Kidney (tissue), 14 donors: Measurements from ENCODE around the gene NCBP1. TPM values are rescaled to one million over a fixed set of nuclear protein-coding genes. Genes with fewer than 3 reads are reported as not detected.

ENCODE experiments used
- DNase-seq, 5 donors: peaks; one replicate each; pipeline ENCODE4 v3.0.0-alpha.2; 2013 to 2020
- FAIRE-seq: peaks from 2 replicates; lab custom pipeline; 2012; peaks lifted over from hg19 to GRCh38; lab: Jason Lieb, UNC
- H3K27ac ChIP-seq, 2 donors: one replicate each; pipeline ENCODE4 v1.7.0; 2013; ENCODE audit warnings: low read depth in 2 of 2, low read length in 2 of 2, inconsistent platforms in 1 of 2
- H3K27me3 ChIP-seq: one replicate; pipeline ENCODE4 v1.7.1; 2013; ENCODE audit warnings: low read length, inconsistent platforms; ENCODE audit not compliant: control insufficient read depth, insufficient read depth
- H3K36me3 ChIP-seq, 3 donors: one replicate each; pipeline versions ENCODE4 v1.7.0 to v1.7.1; 2013; ENCODE audit warnings: low read length in 3 of 3, control low read depth in 1 of 3, inconsistent platforms in 1 of 3; ENCODE audit not compliant: insufficient read depth in 3 of 3, control insufficient read depth in 2 of 3
- H3K4me1 ChIP-seq, 3 donors: one replicate each; pipeline versions ENCODE4 v1.7.0 to v1.7.1; 2013; ENCODE audit warnings: low read length in 3 of 3, inconsistent platforms in 1 of 3, low read depth in 1 of 3; ENCODE audit not compliant: control insufficient read depth in 2 of 3, insufficient read depth in 2 of 3
- H3K4me3 ChIP-seq, 3 donors: one replicate each; pipeline versions ENCODE4 v1.7.0 to v1.8.1; 2013; ENCODE audit warnings: low read length in 3 of 3, control low read depth in 1 of 3, inconsistent platforms in 1 of 3
- H3K9ac ChIP-seq, 3 donors: one replicate each; pipeline versions ENCODE4 v1.7.0 to v1.7.1; 2013; ENCODE audit warnings: low read length in 3 of 3, control low read depth in 1 of 3, inconsistent platforms in 1 of 3
- H3K9me3 ChIP-seq, 3 donors: one replicate each; pipeline versions ENCODE4 v1.7.0 to v1.7.1; 2013; ENCODE audit warnings: low read length in 3 of 3, control low read depth in 1 of 3, inconsistent platforms in 1 of 3; ENCODE audit not compliant: control insufficient read depth in 2 of 3, insufficient read depth in 1 of 3
- CTCF ChIP-seq: IDR thresholded peaks from 3 replicates; pipeline ENCODE4 v1.5.1; 2012; ENCODE audit warnings: mild to moderate bottlenecking, moderate library complexity, borderline replicate concordance; ENCODE audit not compliant: insufficient read depth; ENCODE audit errors: extremely low read depth
- intact Hi-C: fragments of 100-400 bp; cut with DNase I; formaldehyde crosslinking; loops from one replicate; pipeline ENCODE4 v1.11.1; 2022
- polyA plus RNA-seq: library from polyadenylated mRNA; stranded (reverse); fragments of 350-450 nt; fragmentation: Illumina TruSeq; extraction: RNeasy Lipid Tissue Mini Kit (QIAGEN cat#74804); gene quantifications from one replicate; pipeline ENCODE4 v1.2.3, GENCODE V29; 2014; ENCODE audit warnings: low read depth, low replicate concordance; ENCODE audit not compliant: insufficient read depth
- total RNA-seq: library from RNA; stranded (reverse); fragmentation: NEBNext Ultra II Directional; extraction: Animal tissue kit (Norgen Biotek cat#: 25700); gene quantifications from one replicate; pipeline ENCODE4 v1.2.1, GENCODE V29; 2021
- donor health status: control.
- donor health status: control.
- donor health status: control.
- donor health status: control.
- donor health status: control.
- donor health status: DM: yes; HTN: yes; CAD: no.
- donor health status: Normal renal cell carcinoma (clear cell type).

Gene NCBP1
- total and polyA plus RNA-seq, 2 donors from 2014 or later, result 15.1 to 28.5 TPM

GRCh38 chr9:97668485-97668884 is 34.9 kb downstream of the NCBP1 start:
- no peaks in the 10 kb centered on the region for H3K27me3 ChIP-seq

DNA sequence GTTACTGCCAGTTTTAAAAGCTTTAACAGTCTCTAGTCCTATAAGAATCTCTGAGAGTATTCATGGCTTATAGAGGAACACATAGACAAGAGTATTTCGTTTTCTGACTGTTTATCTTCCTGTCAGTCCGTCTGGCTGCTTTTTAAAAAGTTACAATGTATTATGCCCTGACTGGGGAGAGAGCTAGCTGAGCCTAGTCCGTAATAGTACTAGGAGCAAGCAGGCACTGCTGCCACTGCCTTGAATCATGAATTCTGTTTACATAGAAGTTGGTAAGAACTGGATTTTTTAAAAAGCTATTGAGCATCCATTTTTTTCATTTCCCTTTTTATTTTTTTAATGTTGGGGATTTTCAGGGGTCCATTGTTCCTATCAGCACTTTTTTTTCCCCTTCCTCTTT is 37.0 kb downstream of the NCBP1 start:
- H3K9me3 ChIP-seq, result no peaks in the 10 kb centered on the region
- DNase-seq (no peak), FAIRE-seq (no peak)
- H3K4me1 ChIP-seq, result no peaks in the 10 kb centered on the region
- H3K27me3 ChIP-seq, result no peaks in the 10 kb centered on the region
- H3K27ac ChIP-seq, result no peak overlapping the region
- TF ChIP-seq CTCF, result no peak
- no peak overlapping the region for H3K4me3 ChIP-seq
- intact Hi-C loops, result no loop called here
- no peak overlapping the region for H3K9ac ChIP-seq
- peaks cover 13 to 83% (median 29%) of the 10 kb centered on the region in 3 donors for H3K36me3 ChIP-seq

More at GRCh38 chr9:97668485-97668884, 34.9 kb downstream of the NCBP1 start:
- no peak overlapping the region for H3K27ac ChIP-seq
- H3K9me3 ChIP-seq, result no peaks in the 10 kb centered on the region
- no peak for TF ChIP-seq CTCF
- FAIRE-seq (no peak), DNase-seq (no peak)
- no peaks in the 10 kb centered on the region for H3K4me1 ChIP-seq
- intact Hi-C loops, result no loop called here
- H3K4me3 ChIP-seq, result no peak overlapping the region
- no peak overlapping the region for H3K9ac ChIP-seq
- H3K36me3 ChIP-seq, result peaks cover 18 to 80% (median 38%) of the 10 kb centered on the region in 3 donors

DNA sequence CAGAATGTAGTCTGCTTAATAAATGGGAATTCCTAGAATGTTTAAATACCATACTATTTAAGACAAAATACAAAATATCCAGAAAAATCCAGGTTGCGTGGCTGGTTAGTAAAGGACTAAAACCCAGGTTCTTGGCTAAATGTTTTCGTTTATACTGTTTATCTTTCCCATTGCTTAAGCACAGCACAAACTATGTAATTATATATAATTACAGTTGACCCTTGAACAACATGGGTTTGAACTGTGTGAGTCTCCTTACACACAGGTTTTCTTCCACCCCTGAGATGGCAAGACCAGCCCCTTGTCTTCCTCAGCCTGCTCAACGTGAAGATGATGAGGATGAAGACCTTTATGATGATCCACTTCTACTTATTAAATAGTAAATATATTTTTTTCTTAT is 38.8 kb downstream of the NCBP1 start:
- Histone ChIP-seq H3K4me1 (no peaks in the 10 kb centered on the region), H3K9ac (no peak overlapping the region), H3K27ac (no peak overlapping the region), H3K4me3 (no peak overlapping the region), H3K27me3 (no peaks in the 10 kb centered on the region), H3K36me3 (peaks cover 10 to 73% (median 25%) of the 10 kb centered on the region in 3 donors), H3K9me3 (no peaks in the 10 kb centered on the region)
- DNase-seq (no peak), FAIRE-seq (no peak)
- intact Hi-C loops, result no loop called here
- no peak for TF ChIP-seq CTCF

DNA sequence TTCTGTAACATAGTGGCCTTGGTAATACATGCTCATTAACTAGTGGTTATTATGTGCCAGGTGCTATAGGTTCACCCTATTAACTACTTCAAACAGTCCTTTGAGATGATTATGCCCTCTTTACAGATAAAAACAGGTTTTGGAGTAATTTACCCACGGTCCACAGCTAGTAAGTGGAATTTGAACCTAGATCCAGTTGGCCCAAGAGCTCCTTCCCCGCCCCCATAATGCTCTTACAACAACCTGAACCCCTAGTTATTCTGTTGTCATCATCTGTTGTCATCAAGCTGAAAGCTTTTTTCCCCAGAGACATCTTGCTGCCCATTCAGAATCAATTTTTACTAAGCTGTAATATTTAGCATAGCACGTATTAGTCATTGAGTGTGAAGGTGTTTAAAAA is 40.3 kb downstream of the NCBP1 start:
- DNase-seq (no peak), FAIRE-seq (no peak)
- intact Hi-C loops, result no loop called here
- Histone ChIP-seq H3K4me1 (no peaks in the 10 kb centered on the region), H3K9me3 (no peaks in the 10 kb centered on the region), H3K27ac (no peak overlapping the region), H3K36me3 (peaks cover 7 to 67% (median 23%) of the 10 kb centered on the region in 3 donors), H3K4me3 (no peak overlapping the region), H3K9ac (no peak overlapping the region), H3K27me3 (no peaks in the 10 kb centered on the region)
- TF ChIP-seq CTCF, result no peak
